A204.1 (cell line): ENCODE data around the gene PCAT6.
"Not testable (repeated sequence)": the region's sequence is repeated elsewhere in the genome, so short reads cannot be mapped to it uniquely, and the experiment has no call there.

ENCODE experiments used
- FAIRE-seq: peaks from 2 replicates; lab custom pipeline; 2012; peaks lifted over from hg19 to GRCh38; lab: Jason Lieb, UNC

PCAT6 gene

GRCh38 chr1:202807451-202807925 is 3.3 kb upstream of the PCAT6 start:
- FAIRE-seq, result no peak

DNA sequence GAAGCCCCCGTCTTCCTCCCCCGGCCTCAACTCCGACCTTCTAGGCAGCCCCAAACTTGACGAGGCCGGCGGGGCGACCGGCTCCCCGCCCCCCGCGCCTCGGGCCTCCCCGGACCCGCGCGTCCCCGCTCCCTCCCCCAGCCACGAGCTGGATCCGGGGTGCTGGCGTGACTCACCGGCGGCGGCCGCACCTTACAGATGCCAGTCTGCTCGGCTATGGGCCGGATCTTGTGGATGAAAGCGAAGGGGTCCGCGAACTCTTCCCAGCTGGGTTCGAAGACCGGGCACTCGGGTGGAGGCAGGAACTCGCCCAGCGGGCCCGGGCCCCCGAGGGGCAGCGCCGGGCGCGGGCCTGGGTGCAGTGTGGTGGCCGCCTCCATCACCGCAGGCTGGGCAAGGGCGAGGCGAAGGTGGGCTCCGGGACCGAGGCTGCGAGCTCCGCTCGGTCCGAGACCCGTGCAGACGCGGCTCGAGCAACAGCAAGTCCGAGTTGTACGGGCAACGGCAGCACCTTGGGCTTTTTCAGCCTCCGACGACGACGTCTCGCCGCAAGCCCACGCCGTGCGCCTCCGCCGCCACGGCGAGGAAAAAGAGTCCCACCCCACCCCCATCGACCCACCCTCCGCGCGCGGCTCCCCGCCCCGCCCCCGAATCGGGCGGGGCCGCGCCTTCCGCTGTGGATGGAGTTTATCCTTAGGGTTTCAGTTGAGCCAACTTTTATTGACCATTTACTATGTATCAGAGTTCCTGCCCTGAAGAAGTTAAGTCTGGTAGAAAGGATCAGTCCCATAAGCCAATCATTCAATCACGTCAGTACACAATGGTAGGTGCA is 2.6 kb upstream of the PCAT6 start, which contains the start of gene KDM5B:
Gene KDM5B (minus strand): TSS at position 496 of the 832 bp plus-strand sequence. CDS start 116 bp downstream, at position 380.
- no peak for FAIRE-seq

GRCh38 chr1:202809597-202810159 is 1.1 kb upstream of the PCAT6 start:
- FAIRE-seq, result no peak

GRCh38 chr1:202810193-202810614 is 550 bp upstream of the PCAT6 start:
- FAIRE-seq, result no peak

DNA sequence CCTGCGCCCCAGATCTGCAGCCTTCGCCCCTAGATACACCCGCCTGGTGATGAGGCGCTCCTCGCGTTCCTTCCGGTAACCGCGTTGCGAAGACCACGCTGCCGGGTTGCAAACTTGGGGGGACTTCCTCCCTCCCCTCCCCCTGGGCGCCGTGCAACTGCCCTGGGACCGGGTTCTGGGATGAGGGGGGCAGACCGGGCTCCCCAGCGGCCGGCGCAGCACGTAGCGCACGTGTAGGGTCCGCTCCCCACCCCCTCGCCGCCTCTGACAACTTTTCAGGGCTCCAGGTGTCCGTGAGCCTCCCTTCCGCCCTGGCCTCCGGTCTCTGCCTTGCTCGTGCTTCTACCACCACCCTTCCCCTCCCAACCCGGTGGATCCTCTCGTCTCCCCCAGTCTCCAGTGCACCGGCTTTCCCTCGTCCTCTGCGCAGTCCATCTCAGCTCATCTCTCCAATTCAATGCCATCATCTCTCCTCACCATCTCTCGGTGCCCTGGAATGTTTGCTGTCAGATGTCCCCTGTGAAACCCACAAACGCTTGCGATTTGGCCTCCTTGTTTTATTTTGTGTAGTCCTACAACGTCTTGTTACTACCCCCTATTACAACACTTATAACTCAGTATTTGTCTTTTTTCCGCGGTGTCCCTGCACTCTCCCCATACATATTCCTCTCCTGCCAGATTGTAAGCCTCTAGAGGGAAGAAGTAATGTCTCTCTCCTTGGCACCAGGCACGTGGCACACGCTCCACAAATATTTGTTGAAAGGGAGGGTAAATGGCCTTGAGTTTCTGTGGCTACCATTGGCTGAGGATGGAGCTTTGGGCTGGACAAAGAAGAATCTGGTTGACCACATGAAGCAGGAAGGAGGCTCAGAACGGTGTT is 782 bp downstream of the PCAT6 start:
- no peak for FAIRE-seq

DNA sequence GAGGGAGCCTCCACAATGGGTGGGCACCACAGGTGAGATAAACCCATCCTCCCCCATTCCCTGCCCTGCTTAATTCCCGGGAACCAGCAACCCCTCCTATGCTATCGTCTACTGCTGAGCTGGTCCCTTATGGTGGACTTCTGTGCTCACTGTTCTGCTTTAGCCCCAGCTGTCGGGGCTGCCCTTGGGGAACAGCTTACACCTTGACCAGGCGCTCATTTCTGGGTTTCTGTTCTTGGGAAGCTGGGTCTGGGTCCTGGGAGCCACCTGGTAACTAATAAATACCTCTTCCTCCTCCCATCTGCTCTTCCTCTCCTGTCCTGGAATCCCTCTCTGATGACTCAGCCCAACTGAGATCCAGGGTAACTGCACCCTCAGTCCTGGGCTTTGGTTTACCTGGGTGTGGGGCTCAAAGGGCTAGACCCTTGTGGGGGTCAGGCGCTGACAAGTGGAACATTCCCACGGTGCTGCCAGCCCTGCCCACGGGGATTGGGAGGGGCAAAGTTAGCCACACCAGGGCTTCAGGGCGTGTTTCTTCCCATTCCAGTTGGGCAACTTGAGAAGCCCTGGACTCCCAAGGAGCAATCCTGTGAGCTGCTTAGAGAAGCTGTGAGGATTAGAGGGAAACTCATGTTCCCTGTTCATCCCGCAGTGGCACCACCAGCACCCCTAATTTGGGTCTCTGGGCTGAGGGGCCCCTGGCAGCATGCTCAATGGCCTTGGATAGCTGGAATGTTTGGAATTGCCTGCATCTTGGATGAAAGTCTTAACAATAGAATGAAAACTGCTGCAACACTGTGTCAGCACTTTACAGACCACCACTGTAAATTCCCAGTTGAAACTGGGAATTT is 1.6 kb downstream of the PCAT6 start:
- no peak for FAIRE-seq

DNA sequence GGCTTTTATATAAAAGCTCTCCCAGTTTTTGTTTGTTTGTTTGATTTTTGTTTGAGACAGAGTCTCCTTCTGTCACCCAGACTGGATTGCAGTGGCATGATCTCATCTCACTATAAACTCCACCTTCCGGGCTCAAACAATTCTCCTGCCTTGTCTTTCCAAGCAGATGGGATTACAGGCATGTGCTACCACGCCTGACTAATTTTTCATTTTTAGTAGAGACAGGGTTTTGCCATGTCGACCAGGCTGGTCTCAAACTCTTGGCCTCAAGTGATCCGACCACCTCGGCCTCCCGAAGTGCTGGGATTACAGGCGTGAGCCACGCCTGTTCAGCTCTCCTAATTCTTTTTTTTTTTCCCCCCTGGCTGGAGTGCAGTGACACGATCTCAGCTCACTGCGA is 4.4 kb downstream of the PCAT6 start:
- FAIRE-seq, result no peak

- FAIRE-seq, result no peak
Measured at GRCh38 chr1:202818819-202819218, 8.1 kb downstream of the PCAT6 start.

GRCh38 chr1:202821467-202821866 is 10.7 kb downstream of the PCAT6 start:
- FAIRE-seq, result no peak

GRCh38 chr1:202825748-202826147 is 15.0 kb downstream of the PCAT6 start:
- FAIRE-seq, result no peak

GRCh38 chr1:202829223-202829622 is 18.5 kb downstream of the PCAT6 start:
- FAIRE-seq, result not testable (repeated sequence)

GRCh38 chr1:202831906-202832305 is 21.2 kb downstream of the PCAT6 start:
- no peak for FAIRE-seq

GRCh38 chr1:202834771-202835547 is 24.2 kb downstream of the PCAT6 start:
- no peak for FAIRE-seq

GRCh38 chr1:202835548-202836072 is 24.9 kb downstream of the PCAT6 start:
- FAIRE-seq, result no peak

DNA sequence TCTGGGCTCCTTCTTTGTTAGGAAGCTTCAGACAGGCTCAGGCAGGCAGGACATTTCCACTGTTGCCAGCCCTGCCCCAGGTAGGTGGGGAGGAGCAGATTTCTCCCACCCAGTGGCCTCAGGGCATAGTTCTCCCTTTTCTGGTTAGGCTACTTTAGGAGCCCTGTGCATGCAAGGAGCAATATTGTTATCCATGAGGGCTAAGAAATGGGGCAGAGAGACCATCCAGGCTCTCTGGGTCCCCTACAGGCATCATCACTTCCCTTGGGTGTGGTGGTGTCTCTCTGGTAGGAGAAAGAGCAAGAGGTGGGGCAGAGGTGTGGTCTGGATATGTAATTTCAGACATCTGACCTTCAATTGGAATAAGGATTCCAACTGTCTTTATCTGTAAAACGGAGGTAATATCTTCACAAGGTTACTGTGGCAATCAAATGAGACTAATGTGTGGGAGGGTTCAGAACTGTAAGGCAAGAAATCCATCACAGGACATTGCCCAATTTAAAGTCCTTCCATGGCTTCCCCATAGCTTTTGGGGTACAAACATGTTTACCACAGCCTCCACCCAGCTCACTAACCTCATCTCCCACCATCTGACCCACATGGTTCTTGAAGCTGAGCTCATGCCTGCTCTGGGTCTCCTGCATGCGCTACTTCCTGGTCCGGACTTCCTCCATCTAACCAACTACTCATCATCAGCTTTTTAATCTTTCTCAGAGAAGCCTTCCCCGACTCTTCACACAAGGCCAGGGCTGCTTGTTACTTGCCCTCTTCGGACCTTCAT is 26.1 kb downstream of the PCAT6 start:
- no peak for FAIRE-seq

- FAIRE-seq, result no peak
Measured at GRCh38 chr1:202837746-202838262, 27.1 kb downstream of the PCAT6 start.

DNA sequence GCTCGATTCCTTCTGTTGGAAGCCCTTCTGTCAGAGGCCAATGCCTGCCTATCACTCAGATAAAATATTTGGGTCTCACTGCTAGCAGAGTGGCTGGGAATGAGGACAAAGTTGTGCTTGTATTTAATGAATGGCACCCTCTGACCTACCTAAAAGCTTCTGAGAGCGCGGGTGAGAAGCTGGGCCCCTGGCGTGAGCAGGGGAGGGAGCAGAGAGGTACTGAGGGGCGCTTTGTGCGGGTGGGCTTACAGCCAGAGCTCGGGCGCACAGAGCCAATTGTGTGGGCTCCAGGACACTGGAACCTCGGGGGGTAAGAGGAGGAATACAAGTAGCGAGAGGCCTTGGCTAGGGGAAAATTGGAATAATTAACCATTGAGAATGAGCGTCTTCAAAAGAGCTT is 32.3 kb downstream of the PCAT6 start:
- FAIRE-seq, result no peak

- no peak for FAIRE-seq
Measured at GRCh38 chr1:202844259-202844658, 33.5 kb downstream of the PCAT6 start.

DNA sequence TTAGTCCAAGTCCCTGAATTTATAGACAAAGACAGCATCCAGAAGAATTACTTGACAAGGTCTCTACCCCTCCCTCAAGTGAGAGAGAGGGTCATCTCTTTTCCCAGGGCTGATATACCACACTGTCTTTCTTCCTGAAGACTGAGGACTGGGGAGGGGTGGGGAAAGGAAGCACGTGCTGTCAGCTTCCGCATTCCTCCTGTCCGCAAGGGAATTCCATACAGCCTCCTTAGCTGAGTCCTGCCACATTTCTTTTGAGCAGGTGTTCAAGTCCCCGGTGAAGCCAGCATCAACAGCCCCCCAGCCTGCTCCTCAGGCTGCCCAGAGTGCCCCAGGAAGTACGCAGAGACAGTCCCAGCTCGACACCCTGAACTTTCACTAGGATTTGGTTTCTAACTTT is 34.2 kb downstream of the PCAT6 start:
- no peak for FAIRE-seq

DNA sequence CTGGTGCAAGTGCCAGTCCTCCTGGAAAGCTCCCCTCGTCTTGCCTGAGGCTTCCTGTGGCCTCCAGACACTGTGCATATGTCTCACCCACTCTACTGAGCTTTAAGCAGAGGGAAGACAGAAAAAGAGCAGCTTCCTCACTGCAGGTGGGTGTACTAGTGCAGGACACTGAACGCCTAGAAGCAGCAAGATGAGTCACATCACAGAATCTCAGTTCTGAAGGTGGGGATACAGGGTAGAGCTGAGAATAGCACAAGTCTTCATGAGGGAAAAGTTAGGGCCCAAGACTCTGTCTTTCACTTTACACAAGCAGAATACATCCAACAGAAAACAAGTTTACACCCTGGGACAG is 37.4 kb downstream of the PCAT6 start:
- no peak for FAIRE-seq
